WTC11 (cell line): ENCODE data around the gene CDK4. TPM values are rescaled to one million over a fixed set of nuclear protein-coding genes. Genes with fewer than 3 reads are reported as not detected.

Experiments
- ATF3 ChIP-seq: sonication (generic); formaldehyde crosslinking; conservative IDR thresholded peaks from 2 replicates; pipeline ENCODE4 v1.8.1; 2022; ENCODE audit warnings: mild to moderate bottlenecking, missing genetic modification reagents
- CBFB ChIP-seq: sonication (generic); formaldehyde crosslinking; IDR thresholded peaks from 2 replicates; pipeline ENCODE4 v1.8.1; 2022; ENCODE audit warnings: mild to moderate bottlenecking, low read depth, missing genetic modification reagents
- CREB1 ChIP-seq: sonication (generic); formaldehyde crosslinking; IDR thresholded peaks from 2 replicates; pipeline ENCODE4 v1.8.0; 2023; ENCODE audit warnings: mild to moderate bottlenecking, missing genetic modification reagents
- GRHL2 ChIP-seq: fragments of 250-450 bp; sonication (Bioruptor Pico); IDR thresholded peaks from 2 replicates; pipeline ENCODE4 v1.8.0; 2022; ENCODE audit warnings: mild to moderate bottlenecking, moderate library complexity; ENCODE audit not compliant: insufficient replicate concordance, severe bottlenecking
- GTF2I ChIP-seq: fragments of 250-450 bp; sonication (Bioruptor Pico); conservative IDR thresholded peaks from 2 replicates; pipeline ENCODE4 v1.4.0; 2021; ENCODE audit warnings: mild to moderate bottlenecking
- HMGA2 ChIP-seq: fragments of 250-450 bp; sonication (Bioruptor Pico); IDR thresholded peaks from 2 replicates; pipeline ENCODE4 v1.4.0; 2021; ENCODE audit warnings: mild to moderate bottlenecking, moderate library complexity
- HMGXB4 ChIP-seq: sonication (generic); formaldehyde crosslinking; IDR thresholded peaks from 2 replicates; pipeline ENCODE4 v1.8.1; 2023; ENCODE audit warnings: mild to moderate bottlenecking, moderate library complexity, missing genetic modification reagents
- IRF1 ChIP-seq: sonication (generic); formaldehyde crosslinking; IDR thresholded peaks from 2 replicates; pipeline ENCODE4 v1.8.0; 2023; ENCODE audit warnings: missing genetic modification reagents
- IRF2 ChIP-seq: sonication (generic); formaldehyde crosslinking; IDR thresholded peaks from 2 replicates; pipeline ENCODE4 v1.8.0; 2022; ENCODE audit warnings: low read depth, missing genetic modification reagents, borderline replicate concordance
- OVOL2 ChIP-seq: fragments of 250-450 bp; sonication (Bioruptor Pico); IDR thresholded peaks from 2 replicates; pipeline ENCODE4 v1.9.0; 2021; ENCODE audit warnings: mild to moderate bottlenecking, borderline replicate concordance
- SMAD3 ChIP-seq: sonication (generic); formaldehyde crosslinking; IDR thresholded peaks from 2 replicates; pipeline ENCODE4 v1.8.0; 2022; ENCODE audit warnings: missing genetic modification reagents, mild to moderate bottlenecking, borderline replicate concordance
- SMAD4 ChIP-seq: sonication (generic); formaldehyde crosslinking; IDR thresholded peaks from 2 replicates; pipeline ENCODE4 v1.8.0; 2022; ENCODE audit warnings: mild to moderate bottlenecking, missing genetic modification reagents
- SP1 ChIP-seq: sonication (generic); formaldehyde crosslinking; conservative IDR thresholded peaks from 2 replicates; pipeline ENCODE4 v1.8.1; 2022; ENCODE audit warnings: missing genetic modification reagents
- TEAD4 ChIP-seq: sonication (generic); formaldehyde crosslinking; IDR thresholded peaks from 2 replicates; pipeline ENCODE4 v1.8.0; 2022; ENCODE audit warnings: mild to moderate bottlenecking, missing genetic modification reagents
- ZSCAN18 ChIP-seq: fragments of 250-450 bp; sonication (Bioruptor Pico); IDR thresholded peaks from 2 replicates; pipeline ENCODE4 v2.1.2; 2022; ENCODE audit warnings: mild to moderate bottlenecking, moderate library complexity
- total RNA-seq: library from RNA; stranded (reverse); gene quantifications from 3 replicates; pipeline ENCODE4 v1.2.3, GENCODE V29; 2021
- TF ChIP-seq, protein P1 (sequence below): sonication (generic); formaldehyde crosslinking; IDR thresholded peaks from 2 replicates; pipeline ENCODE4 v1.8.1; 2022; ENCODE audit warnings: low read depth, mild to moderate bottlenecking, moderate library complexity, missing genetic modification reagents, borderline replicate concordance
- TF ChIP-seq, protein P2 (sequence below): fragments of 250-450 bp; sonication (Bioruptor Pico); IDR thresholded peaks from 2 replicates; pipeline ENCODE4 v1.9.0; 2021; ENCODE audit warnings: mild to moderate bottlenecking
- TF ChIP-seq, protein P3 (sequence below): fragments of 250-450 bp; sonication (Bioruptor Pico); IDR thresholded peaks from 2 replicates; pipeline ENCODE4 v1.9.0; 2021; ENCODE audit warnings: mild to moderate bottlenecking
- TF ChIP-seq, protein P4 (sequence below): fragments of 250-450 bp; sonication (Bioruptor Pico); IDR thresholded peaks from 2 replicates; pipeline ENCODE4 v1.9.0; 2021; ENCODE audit warnings: mild to moderate bottlenecking, borderline replicate concordance

CDK4 gene
- total RNA-seq, 1 experiment from 2014 or later = 152 TPM

DNA sequence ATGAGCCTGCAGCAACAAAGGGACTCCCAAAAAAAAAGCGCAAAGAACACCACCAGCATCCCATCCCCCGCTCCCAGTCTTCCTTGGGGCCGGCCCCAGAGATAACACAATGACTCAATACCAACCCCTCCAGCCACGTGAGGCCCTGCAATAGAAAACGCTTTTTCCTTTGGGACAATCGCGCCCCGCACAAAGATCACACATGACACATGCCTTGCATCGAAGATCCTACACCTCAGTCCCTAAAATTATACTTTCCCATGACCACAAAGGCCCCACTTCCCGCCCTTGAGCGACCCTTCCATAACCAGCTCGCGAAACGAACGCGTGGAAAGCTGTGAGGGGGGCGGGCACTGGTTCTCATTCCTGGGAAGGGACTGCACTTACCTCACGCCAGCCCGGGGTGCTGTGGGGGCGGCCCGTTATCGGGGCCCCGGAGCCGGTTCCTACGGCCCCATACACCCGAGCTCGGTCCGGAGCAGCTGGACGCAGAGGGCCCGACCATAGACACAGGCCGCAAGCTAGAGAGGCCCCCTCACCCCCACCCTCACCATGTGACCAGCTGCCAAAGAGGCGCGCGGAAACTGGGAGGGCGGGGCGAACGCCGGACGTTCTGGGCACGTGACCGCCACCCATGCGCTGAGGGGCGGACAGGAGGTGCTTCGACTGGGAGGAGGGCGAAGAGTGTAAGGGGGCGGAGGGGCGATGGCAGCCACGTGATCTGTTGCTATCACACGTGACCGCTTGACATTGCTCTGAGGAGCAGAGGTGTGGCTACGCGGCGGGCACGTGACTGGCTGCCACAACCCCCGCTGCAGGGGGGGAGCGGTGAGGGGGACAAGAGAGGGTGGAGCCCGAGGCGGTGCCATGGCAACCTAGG is at the start of gene CDK4 (continued):
- TF ChIP-seq SMAD3 (CRISPR knock-in tag) (0 out of 2 replicates have a peak, but pooled peaks have one; percentile 49), ATF3 (CRISPR knock-in tag) (no peak), IRF2 (CRISPR knock-in tag) (no peak), OVOL2 (CRISPR knock-in tag) (no peak), CREB1 (0 out of 2 replicates have a peak, but pooled peaks have one; percentile 41), TEAD4 (CRISPR knock-in tag) (no peak), HMGA2 (CRISPR knock-in tag) (no peak), HMGXB4 (CRISPR knock-in tag) (peak; percentile 74), SMAD4 (CRISPR knock-in tag) (no peak), CBFB (CRISPR knock-in tag) (no peak), SP1 (CRISPR knock-in tag) (peak; percentile 99), IRF1 (CRISPR knock-in tag) (no peak), GTF2I (no peak), ZSCAN18 (no peak), GRHL2 (CRISPR knock-in tag) (no peak)
- TF ChIP-seq, protein P1, sequence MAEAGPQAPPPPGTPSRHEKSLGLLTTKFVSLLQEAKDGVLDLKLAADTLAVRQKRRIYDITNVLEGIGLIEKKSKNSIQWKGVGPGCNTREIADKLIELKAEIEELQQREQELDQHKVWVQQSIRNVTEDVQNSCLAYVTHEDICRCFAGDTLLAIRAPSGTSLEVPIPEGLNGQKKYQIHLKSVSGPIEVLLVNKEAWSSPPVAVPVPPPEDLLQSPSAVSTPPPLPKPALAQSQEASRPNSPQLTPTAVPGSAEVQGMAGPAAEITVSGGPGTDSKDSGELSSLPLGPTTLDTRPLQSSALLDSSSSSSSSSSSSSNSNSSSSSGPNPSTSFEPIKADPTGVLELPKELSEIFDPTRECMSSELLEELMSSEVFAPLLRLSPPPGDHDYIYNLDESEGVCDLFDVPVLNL (CRISPR knock-in tag) = no peak; the same call in 1 of the 2 replicates
- TF ChIP-seq, protein P2, sequence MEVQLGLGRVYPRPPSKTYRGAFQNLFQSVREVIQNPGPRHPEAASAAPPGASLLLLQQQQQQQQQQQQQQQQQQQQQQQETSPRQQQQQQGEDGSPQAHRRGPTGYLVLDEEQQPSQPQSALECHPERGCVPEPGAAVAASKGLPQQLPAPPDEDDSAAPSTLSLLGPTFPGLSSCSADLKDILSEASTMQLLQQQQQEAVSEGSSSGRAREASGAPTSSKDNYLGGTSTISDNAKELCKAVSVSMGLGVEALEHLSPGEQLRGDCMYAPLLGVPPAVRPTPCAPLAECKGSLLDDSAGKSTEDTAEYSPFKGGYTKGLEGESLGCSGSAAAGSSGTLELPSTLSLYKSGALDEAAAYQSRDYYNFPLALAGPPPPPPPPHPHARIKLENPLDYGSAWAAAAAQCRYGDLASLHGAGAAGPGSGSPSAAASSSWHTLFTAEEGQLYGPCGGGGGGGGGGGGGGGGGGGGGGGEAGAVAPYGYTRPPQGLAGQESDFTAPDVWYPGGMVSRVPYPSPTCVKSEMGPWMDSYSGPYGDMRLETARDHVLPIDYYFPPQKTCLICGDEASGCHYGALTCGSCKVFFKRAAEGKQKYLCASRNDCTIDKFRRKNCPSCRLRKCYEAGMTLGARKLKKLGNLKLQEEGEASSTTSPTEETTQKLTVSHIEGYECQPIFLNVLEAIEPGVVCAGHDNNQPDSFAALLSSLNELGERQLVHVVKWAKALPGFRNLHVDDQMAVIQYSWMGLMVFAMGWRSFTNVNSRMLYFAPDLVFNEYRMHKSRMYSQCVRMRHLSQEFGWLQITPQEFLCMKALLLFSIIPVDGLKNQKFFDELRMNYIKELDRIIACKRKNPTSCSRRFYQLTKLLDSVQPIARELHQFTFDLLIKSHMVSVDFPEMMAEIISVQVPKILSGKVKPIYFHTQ (CRISPR knock-in tag) = 0 out of 2 replicates have a peak, but pooled peaks have one; percentile 31
- TF ChIP-seq, protein P3, sequence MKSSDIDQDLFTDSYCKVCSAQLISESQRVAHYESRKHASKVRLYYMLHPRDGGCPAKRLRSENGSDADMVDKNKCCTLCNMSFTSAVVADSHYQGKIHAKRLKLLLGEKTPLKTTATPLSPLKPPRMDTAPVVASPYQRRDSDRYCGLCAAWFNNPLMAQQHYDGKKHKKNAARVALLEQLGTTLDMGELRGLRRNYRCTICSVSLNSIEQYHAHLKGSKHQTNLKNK (CRISPR knock-in tag) = no peak; the same call in 1 of the 2 replicates
- TF ChIP-seq, protein P4, sequence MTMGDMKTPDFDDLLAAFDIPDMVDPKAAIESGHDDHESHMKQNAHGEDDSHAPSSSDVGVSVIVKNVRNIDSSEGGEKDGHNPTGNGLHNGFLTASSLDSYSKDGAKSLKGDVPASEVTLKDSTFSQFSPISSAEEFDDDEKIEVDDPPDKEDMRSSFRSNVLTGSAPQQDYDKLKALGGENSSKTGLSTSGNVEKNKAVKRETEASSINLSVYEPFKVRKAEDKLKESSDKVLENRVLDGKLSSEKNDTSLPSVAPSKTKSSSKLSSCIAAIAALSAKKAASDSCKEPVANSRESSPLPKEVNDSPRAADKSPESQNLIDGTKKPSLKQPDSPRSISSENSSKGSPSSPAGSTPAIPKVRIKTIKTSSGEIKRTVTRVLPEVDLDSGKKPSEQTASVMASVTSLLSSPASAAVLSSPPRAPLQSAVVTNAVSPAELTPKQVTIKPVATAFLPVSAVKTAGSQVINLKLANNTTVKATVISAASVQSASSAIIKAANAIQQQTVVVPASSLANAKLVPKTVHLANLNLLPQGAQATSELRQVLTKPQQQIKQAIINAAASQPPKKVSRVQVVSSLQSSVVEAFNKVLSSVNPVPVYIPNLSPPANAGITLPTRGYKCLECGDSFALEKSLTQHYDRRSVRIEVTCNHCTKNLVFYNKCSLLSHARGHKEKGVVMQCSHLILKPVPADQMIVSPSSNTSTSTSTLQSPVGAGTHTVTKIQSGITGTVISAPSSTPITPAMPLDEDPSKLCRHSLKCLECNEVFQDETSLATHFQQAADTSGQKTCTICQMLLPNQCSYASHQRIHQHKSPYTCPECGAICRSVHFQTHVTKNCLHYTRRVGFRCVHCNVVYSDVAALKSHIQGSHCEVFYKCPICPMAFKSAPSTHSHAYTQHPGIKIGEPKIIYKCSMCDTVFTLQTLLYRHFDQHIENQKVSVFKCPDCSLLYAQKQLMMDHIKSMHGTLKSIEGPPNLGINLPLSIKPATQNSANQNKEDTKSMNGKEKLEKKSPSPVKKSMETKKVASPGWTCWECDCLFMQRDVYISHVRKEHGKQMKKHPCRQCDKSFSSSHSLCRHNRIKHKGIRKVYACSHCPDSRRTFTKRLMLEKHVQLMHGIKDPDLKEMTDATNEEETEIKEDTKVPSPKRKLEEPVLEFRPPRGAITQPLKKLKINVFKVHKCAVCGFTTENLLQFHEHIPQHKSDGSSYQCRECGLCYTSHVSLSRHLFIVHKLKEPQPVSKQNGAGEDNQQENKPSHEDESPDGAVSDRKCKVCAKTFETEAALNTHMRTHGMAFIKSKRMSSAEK (CRISPR knock-in tag) = no peak
